Measurements from ENCODE around the gene SUCLG2.

Gene SUCLG2

GRCh38 chr3:67662733-67663132, 8.3 kb upstream of the SUCLG2 start:
- peak; percentile 9 for DNase-seq (ENCODE audit: low spot score)
- TF ChIP-seq CTCF (IDR thresholded peaks at IDR 0.05; ENCODE audit: extremely low read depth, missing control alignments) = no peak

GRCh38 chr3:67661089-67661488, 6.7 kb upstream of the SUCLG2 start:
- no peak for TF ChIP-seq CTCF (IDR thresholded peaks at IDR 0.05; ENCODE audit: extremely low read depth, missing control alignments)
- DNase-seq (ENCODE audit: low spot score) = no peak

GRCh38 chr3:67657192-67657591, 2.8 kb upstream of the SUCLG2 start:
- TF ChIP-seq CTCF (IDR thresholded peaks at IDR 0.05; ENCODE audit: extremely low read depth, missing control alignments) = no peak
- DNase-seq (ENCODE audit: low spot score) = no peak

- DNase-seq (ENCODE audit: low spot score) = no peak
- no peak for TF ChIP-seq CTCF (IDR thresholded peaks at IDR 0.05; ENCODE audit: extremely low read depth, missing control alignments)
These were observed 2.2 kb upstream of the SUCLG2 start for GRCh38 chr3:67656614-67657013.

- TF ChIP-seq CTCF (IDR thresholded peaks at IDR 0.05; ENCODE audit: extremely low read depth, missing control alignments) = no peak
- DNase-seq (ENCODE audit: low spot score) = peak; percentile 23
These were observed 1.1 kb upstream of the SUCLG2 start for GRCh38 chr3:67655364-67656121.

GRCh38 chr3:67654844-67655177, 399 bp upstream of the SUCLG2 start:
- DNase-seq (ENCODE audit: low spot score) = no peak
- TF ChIP-seq CTCF (IDR thresholded peaks at IDR 0.05; ENCODE audit: extremely low read depth, missing control alignments) = no peak

GRCh38 chr3:67653425-67654098, 850 bp downstream of the SUCLG2 start:
- no peak for TF ChIP-seq CTCF (IDR thresholded peaks at IDR 0.05; ENCODE audit: extremely low read depth, missing control alignments)
- peak; percentile 13 for DNase-seq (ENCODE audit: low spot score)
